Ureter (tissue), 1 donor: ENCODE data around the gene TBC1D9. TPM values are rescaled to one million over a fixed set of nuclear protein-coding genes. Genes with fewer than 3 reads are reported as not detected.

Experiments used
- DNase-seq: peaks from one replicate; pipeline ENCODE4 v3.0.0-alpha.2; 2020; ENCODE audit warnings: low spot score
- total RNA-seq: library from RNA; stranded (reverse); gene quantifications from one replicate; pipeline ENCODE4 v1.2.4, GENCODE V29; 2023
- donor health status: DM: yes; HTN: yes; CAD: no.

TBC1D9 gene
- total RNA-seq, 1 donor from 2014 or later: 64.3 TPM

GRCh38 chr4:140653718-140654494 is 102.3 kb downstream of the TBC1D9 start:
- no peak for DNase-seq

- no peak for DNase-seq
Observed at GRCh38 chr4:140652601-140653000, 103.6 kb downstream of the TBC1D9 start.

- no peak for DNase-seq
Observed at GRCh38 chr4:140648716-140649308, 107.4 kb downstream of the TBC1D9 start.

DNA sequence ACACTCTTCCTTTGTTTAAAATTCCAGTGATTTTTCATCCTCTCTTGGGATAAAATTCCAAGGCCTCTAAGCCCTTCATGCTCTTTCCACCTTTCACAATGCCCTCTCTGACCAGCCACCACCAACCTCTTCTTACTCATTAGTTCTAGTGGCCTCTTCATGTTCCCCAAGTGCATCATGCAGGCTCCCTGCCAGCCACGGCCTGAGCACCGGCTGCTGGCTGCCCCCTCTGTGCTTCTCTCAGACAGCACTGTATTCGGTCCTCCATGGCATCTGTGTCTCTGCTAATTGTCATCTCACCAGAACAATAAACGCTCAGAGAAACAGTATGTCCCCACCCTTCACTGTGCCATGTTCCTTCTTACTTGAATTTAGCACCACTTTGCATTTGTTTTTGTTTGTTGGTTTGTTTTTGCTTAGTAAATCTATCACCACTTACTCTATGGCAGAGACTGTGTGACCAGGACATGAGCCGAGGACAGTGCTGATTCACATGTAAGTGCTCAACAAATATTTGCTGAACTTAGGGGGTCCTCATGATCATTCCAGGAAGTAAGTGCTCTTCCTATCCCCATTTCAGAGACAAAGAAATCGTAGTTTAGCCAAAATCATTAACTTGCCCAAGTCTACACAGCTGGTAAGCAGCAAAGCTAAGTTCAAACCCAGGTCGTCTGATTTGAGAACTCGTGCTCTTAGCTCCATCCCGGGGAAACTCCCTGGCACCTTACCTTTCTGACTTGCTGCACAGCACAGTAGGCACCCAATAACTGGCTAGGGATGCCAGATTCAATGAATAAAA is 110.4 kb downstream of the TBC1D9 start:
- no peak for DNase-seq

DNA sequence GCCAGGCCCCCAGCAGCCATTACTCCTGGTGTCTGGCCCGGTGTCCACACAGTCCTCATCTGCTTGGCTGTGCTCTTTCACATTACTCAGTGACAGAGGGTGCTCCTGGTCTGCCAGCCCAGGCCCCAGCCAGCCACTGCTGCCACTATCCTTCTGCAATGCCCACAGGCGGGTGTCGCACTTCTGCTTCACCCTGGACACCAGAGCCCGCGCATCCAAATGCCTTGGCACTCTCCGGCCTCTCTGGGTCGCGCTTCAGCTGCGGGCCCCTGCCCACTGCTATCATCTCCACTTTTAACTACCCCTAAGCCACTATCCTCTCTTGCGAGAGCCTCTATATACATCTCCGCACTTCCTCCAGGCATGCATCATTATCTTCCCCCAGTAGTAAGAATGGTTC is 111.0 kb downstream of the TBC1D9 start:
- no peak for DNase-seq

- DNase-seq: no peak
Observed at GRCh38 chr4:140644470-140645185, 111.6 kb downstream of the TBC1D9 start.

DNA sequence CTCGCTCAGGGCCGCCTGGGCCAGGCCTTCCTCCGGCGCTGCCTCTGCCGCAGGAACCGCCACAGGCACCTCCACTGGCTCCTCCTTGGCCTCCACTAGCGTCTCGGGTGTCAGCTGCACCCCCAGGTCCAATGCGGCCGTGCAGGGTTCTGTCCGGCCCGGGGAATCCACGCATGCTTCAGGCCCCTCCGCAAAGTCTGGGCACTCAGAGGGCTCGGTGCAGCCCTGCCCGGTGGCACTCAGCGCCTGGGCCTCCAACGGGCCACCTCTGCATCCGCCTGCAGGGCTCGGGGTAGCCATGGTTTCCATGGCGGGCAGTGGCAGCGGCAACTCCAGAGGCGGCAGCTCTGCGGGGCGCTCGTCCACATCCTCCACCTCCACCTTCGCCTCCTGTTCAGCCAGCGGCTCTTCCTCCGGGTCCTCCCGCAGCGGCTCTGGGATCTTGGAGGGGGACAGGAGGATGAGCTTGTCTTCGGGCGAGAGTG is 112.6 kb downstream of the TBC1D9 start:
- no peak for DNase-seq

DNA sequence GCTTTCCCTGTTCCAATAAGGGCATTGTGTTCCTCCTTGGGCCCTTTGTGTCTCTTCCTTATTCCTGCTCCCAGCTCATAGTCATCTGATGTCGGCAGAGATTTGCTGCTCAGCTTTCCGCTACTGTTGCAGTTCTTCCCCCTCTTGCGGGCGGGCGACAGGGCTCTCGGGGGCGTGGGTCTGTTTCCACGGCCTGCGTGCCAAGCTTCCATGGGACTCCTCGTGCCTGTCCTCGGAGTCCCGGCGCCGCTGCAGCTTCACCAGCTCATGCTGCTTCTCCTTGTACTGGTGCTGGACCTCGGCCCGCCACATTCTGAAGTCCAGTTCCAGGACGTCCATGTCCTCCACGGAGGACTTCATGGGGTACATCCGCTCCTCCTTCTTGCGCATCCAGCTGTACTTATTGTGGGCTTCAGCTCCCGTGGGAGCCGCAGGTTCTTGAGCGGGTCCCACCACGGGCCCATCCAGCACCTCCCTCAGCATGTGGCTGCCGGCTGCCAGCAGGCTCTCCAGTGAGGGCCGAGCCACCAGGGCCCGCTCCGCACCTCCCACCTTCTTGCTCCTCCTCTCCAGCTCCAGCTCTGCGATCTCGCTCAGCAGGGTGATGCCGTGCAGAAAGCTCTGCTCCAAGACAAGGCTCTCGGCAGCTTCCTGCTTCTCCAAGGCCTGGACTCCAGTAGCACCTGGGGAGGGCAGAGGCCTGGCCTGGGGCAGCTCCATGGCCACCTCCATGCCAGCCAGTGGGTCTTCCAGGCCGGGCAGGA is 113.3 kb downstream of the TBC1D9 start:
- no peak for DNase-seq

DNA sequence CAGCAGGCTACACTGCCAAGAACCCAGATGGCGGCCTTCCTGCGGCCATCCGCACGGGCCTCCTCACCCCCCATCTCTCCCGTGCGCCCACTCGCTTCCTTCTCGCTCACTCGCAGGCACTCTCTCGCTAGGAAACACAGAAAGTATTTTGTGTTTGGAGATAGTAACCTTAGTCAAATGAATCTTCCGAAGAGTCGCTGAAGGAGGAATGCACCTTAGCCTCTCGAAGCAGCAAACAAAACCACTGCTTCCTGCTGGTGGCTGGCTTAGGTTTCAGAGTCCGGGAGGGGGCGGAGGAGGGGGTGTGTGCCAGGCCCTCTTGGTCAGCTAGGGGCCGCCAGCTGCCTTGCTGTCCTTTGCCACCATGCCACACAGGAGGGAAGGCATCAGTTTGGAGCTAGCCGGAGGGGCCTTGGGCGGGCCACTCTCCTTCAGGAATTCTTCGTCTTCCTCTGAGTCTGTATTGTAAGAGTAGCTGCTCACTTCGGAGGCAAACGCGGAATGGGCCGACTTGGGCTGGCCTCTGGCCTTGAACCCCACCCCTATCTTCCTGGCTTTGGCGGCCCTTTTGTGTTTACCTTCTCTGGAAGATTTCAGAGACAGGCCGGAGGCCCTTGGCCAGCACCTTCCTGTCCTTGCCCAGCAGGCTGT is 114.3 kb downstream of the TBC1D9 start:
- DNase-seq: peak; percentile 72

GRCh38 chr4:140641105-140641555 is 115.1 kb downstream of the TBC1D9 start:
- no peak for DNase-seq

DNA sequence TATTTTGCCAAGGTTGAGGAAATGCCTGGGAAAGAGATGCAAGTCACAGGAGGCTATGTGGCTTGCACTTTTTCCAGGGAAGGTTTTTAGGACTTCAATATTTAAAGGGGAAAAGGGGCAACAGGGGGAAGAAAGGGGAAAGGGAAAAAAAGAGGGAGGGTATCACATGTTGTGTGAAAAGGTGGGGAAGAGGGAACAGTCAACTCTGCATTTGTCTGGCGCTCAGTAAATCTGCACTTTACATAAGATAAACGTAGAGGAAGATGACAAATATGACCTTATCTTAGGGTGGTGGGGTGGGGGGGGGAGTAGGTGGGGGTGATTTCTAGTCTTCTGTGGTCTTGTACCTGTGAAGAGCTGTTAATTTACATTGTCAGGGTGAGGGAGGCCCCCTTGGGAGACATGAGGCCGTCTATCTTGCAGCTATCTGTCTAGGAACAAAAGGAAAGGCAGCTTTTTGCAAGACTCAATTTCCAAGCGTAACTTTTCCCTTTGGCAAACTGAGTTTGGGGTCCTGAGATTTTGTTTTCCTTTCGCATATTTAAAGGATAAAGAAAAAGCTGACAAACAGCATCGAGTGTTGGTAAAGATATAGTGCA is 115.9 kb downstream of the TBC1D9 start:
- DNase-seq: no peak

DNA sequence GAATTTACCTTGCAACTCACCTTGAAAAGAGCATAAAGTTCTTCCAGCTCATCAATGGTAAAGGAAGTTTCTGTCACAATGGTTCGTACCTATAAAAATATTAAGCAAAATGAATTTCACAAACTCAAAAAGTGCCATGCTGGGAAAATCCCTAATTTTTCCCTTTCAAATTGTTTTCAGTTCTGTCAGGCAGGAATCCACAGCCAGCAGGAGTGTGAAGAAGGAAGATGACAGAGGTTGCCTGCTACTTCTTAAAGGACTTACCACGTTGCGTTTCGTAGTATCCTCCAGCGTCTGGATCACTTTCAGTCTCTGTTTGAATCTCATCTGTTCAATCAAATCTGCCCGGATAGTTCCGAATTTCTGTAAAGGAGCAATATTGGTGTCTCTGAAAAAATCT is 117.1 kb downstream of the TBC1D9 start:
- no peak for DNase-seq

DNA sequence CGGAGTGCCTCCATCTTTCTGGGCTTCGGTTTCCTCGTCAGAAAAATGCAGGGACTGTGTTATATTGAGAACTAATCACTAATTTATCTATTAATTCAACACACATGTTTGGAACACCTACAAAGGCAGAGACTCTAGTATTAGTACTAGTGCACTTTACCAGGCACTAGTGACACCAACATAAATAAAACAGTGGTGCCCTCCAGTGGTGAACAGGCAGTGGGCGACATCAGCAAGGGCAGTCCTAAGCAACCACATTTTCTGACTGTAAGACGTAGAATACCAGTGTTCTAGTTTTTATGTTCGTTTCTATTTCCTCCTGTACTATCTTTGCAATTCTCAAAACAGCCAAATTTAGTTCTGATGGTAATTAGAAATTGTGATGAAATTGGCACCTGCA is 118.3 kb downstream of the TBC1D9 start:
- DNase-seq: no peak

- DNase-seq: peak; percentile 69
Observed at GRCh38 chr4:140635606-140636005, 120.6 kb downstream of the TBC1D9 start.

DNA sequence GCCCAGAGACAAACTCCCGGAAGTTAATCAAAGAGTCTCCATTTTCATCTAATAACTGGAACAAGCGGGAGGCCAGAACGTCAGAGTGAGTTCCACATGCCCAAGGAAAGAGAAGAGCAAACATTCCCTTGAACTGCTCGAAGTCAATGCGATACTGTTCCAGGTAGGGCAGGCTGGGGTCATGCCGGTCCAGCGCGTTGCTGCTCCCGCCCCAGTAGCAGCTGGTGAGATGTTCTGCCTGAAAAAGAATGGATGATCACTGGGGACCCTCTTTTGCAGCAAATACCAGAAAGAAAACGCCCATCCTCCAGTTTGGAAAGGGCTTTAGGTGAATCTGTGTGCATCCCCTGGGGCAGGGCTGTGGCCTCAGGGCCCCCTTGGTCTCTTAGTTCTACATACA is 122.2 kb downstream of the TBC1D9 start:
- DNase-seq: no peak

DNA sequence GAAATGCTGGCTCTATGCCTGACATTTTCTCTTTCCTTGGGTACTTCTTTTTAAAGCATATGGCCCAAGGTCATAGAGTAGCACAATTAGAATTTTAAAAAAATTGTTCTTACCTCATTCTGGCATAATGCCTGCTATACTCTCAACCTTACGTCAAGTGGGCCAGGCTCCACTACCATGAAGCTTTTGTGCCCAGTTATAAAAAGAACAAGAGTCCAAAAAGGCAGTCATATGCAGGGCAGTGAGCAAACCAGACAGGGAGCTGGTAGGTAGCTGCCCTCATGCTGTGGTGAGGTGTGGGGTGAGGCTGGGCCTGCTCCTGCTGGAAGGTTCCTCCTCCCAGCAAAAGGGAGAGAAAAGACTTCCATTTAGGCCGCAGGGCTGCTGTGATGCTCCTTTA is 123.1 kb downstream of the TBC1D9 start:
- DNase-seq: no peak

DNA sequence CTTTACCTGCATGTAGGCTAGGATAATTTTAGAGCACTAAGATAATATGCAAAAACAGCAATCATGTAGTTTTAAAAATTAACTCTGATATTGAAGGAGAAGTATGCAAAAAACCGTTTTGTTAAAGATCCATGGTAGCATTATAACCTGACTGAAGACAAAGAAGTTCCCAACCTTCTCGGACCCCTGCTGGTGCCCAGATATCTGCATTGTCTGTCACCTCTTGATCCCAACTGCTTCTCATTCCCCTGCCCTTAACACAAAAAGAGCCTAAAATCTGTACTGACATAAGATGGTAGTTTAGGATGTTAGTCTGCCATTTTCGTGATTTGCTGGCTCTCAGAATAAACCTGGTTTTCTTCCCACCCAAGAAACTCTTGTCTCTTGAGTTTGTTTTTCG is 125.9 kb downstream of the TBC1D9 start:
- no peak for DNase-seq

DNA sequence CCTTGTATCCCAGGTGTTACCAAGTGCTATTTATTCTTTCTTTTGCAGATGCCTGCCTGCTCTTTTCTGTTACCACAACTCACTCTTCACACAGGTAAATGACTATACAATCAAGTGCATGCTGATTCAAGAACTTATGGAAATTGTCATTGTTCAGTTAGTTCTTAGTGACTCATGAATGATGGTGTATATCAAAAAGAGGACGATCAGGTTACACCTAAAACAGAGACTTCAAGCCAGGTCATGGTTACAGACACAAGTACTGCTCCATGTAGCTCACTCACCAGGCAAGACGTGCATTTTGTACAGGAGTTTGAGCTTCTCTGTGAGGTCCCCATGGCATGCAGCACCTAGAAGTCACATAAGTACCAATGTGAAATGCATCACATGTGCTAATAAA is 128.2 kb downstream of the TBC1D9 start:
- DNase-seq: no peak

GRCh38 chr4:140626661-140627376 is 129.4 kb downstream of the TBC1D9 start:
- no peak for DNase-seq
